Endothelial cell of umbilical vein (primary cell): ENCODE results near the gene GNAQ.

Experiments used
- CTCF ChIP-seq, 2 donors: IDR thresholded peaks; 1 replicate in 1 of 2; 2 replicates in 1 of 2; pipeline ENCODE4 v1.5.1; 2011; ENCODE audit warnings: low read length in 2 of 2, mild to moderate bottlenecking in 2 of 2, moderate library complexity in 2 of 2, control low read depth in 1 of 2, inconsistent platforms in 1 of 2, low read depth in 1 of 2; ENCODE audit not compliant: insufficient read depth in 1 of 2; ENCODE audit errors: extremely low read depth in 1 of 2
- JUN ChIP-seq: IDR thresholded peaks from 2 replicates; pipeline ENCODE4 v1.6.1; 2011; ENCODE audit warnings: borderline replicate concordance, low read depth; ENCODE audit not compliant: insufficient read length, insufficient read depth
- POLR2AphosphoS5 ChIP-seq: IDR thresholded peaks from 2 replicates; pipeline ENCODE4 v1.6.1; 2012; ENCODE audit warnings: low read depth, mild to moderate bottlenecking, control low read depth, low read length, moderate library complexity; ENCODE audit not compliant: insufficient read depth

DNA sequence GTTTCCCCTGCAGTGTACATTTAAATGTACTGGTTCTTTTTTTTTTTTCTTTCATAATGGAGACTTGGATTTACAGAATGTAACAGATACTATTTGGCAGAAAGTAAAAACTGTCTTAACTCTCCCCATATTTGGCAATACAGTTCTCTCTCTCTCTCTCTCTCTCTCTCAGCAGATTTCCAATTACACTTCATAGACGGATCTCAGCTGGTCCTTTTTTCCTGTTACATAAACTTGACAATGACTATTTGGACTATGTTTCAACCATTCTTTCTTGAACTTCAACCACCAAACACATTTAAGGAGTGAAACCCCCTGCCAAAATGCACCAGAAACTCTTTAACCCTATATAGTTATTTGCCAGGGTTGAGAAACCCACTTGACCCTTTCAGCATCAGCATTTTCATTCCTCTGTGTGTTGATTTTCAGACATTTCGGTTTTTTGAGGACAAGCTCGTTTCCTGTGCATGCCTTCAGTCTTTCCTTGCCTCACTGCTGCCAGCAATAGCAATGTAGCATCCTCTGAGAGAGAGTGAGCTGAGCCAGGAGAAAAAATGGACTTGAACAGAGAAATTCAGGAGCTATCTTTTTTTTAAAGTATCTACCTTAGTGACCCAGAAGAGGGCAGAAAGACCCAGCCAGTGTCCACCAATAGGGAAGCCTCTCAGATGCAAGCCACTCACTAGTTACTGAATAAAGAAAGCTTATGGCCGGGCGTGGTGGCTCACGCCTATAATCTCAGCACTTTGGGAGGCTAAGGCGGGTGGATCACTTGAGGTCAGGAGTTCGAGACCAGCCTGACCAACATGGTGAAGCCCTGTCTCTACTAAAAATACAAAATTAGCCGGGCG, 357.4 kb downstream of the GNAQ start:
- TF ChIP-seq CTCF (IDR thresholded peaks at IDR 0.05; ENCODE audit: extremely low read depth in 1 of 2, insufficient read depth in 1 of 2, low read depth in 1 of 2, low read length in 2 of 2) = no peak
- TF ChIP-seq JUN = no peak
- no peak for TF ChIP-seq POLR2AphosphoS5
